Nephron progenitor cell (in vitro differentiated cells): ENCODE results near the gene IL9R.

ENCODE experiments used
- DNase-seq: peaks from one replicate; pipeline ENCODE4 v3.0.0; 2021
- H3K27ac Mint-ChIP-seq: 2 replicates; pipeline ENCODE4 v1.8.0; 2021; ENCODE audit warnings: mild to moderate bottlenecking, moderate library complexity, mixed read lengths
- H3K27me3 Mint-ChIP-seq: 2 replicates; pipeline ENCODE4 v1.8.0; 2021; ENCODE audit warnings: mild to moderate bottlenecking, low read depth, mixed read lengths; ENCODE audit not compliant: poor library complexity
- H3K36me3 Mint-ChIP-seq: 2 replicates; pipeline ENCODE4 v1.8.0; 2021; ENCODE audit warnings: low read depth, mixed read lengths
- H3K4me1 Mint-ChIP-seq: 2 replicates; pipeline ENCODE4 v1.8.0; 2021; ENCODE audit warnings: mixed read lengths
- H3K4me3 Mint-ChIP-seq: 2 replicates; pipeline ENCODE4 v1.8.0; 2021; ENCODE audit warnings: mild to moderate bottlenecking, moderate library complexity, mixed read lengths
- H3K9me3 Mint-ChIP-seq: 2 replicates; pipeline ENCODE4 v1.8.0; 2021; ENCODE audit warnings: mild to moderate bottlenecking, moderate library complexity, mixed read lengths
- CTCF ChIP-seq: fragments of 200-600 bp; sonication (generic); IDR thresholded peaks from 2 replicates; pipeline ENCODE4 v1.5.0; 2021; ENCODE audit warnings: antibody characterized with exemption

Gene IL9R, protein sequence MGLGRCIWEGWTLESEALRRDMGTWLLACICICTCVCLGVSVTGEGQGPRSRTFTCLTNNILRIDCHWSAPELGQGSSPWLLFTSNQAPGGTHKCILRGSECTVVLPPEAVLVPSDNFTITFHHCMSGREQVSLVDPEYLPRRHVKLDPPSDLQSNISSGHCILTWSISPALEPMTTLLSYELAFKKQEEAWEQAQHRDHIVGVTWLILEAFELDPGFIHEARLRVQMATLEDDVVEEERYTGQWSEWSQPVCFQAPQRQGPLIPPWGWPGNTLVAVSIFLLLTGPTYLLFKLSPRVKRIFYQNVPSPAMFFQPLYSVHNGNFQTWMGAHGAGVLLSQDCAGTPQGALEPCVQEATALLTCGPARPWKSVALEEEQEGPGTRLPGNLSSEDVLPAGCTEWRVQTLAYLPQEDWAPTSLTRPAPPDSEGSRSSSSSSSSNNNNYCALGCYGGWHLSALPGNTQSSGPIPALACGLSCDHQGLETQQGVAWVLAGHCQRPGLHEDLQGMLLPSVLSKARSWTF

GRCh38 chrX:155997436-155997835 is at the start of gene IL9R:
Gene IL9R, plus strand, starts transcription at chrX:155997696. Its CDS starts 64 bp downstream, at chrX:155997760.
- no peak for TF ChIP-seq CTCF
- no peaks in the 10 kb centered on the region for H3K4me1 Mint-ChIP-seq
- H3K36me3 Mint-ChIP-seq = no peaks in the 10 kb centered on the region
- DNase-seq = no peak
- H3K27ac Mint-ChIP-seq = no peak within 1 kb of the TSS
- peaks cover 59% of the 10 kb centered on the region for H3K9me3 Mint-ChIP-seq
- H3K4me3 Mint-ChIP-seq = no peak within 1 kb of the TSS
- H3K27me3 Mint-ChIP-seq = peaks cover 6% of the 10 kb centered on the region

DNA sequence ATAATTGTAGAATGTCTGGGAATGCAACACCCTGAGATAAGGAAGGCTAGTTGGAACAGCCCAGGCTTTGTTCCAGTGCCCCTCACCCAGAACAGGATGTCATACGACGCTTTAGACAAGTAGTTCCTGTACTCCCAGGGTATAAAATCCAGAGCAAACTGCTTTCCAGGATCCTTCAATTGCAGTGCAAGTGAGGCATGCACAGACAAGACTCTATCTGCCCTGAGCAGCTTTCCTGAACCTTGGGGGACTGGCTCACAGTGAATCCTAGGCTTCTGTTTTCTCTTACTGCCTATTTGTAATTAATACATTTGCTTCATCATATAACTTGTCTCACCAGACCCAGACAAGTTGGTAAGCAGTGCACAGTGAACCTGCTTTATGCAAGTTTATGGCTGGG is 48.4 kb upstream of the IL9R start:
- Mint-ChIP-seq H3K27me3 (peaks cover 4% of the 10 kb centered on the region), H3K36me3 (peaks cover 15% of the 10 kb centered on the region), H3K27ac (no peak overlapping the region), H3K9me3 (peaks cover 11% of the 10 kb centered on the region), H3K4me3 (no peak overlapping the region), H3K4me1 (no peaks in the 10 kb centered on the region)
- DNase-seq = no peak
- TF ChIP-seq CTCF = no peak

GRCh38 chrX:155951237-155951789 is 46.2 kb upstream of the IL9R start:
- Mint-ChIP-seq H3K27ac (no peak overlapping the region), H3K4me1 (no peaks in the 10 kb centered on the region), H3K36me3 (peaks cover under 1% of the 10 kb centered on the region), H3K27me3 (peaks cover 4% of the 10 kb centered on the region), H3K4me3 (no peak overlapping the region), H3K9me3 (peaks cover 11% of the 10 kb centered on the region)
- no peak for TF ChIP-seq CTCF
- DNase-seq = no peak

- H3K36me3 Mint-ChIP-seq = no peaks in the 10 kb centered on the region
These were observed 44.4 kb upstream of the IL9R start for GRCh38 chrX:155953055-155953454.

DNA sequence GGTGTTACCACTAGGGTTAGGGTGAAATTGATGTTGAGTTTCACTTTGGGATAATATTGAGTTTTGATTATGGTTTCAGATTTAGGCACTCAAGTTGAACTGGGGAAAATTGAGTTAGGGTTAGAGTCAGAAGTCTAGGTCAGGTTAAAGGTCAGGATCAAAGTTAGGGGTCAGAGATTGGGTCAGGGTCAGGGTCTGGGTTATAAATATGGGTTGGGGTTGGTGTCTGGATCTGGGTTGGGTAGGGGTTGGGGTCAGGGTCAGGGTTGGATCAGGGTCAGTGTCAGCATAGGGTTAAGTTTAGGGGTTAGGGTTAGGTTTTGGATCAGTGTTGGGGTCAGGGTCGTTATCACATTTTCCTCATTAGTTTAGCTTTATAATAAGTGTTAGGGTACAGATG is 42.7 kb upstream of the IL9R start:
- TF ChIP-seq CTCF = no peak
- Mint-ChIP-seq H3K27ac (no peak overlapping the region), H3K4me3 (no peak overlapping the region), H3K27me3 (peaks cover 4% of the 10 kb centered on the region), H3K4me1 (no peaks in the 10 kb centered on the region), H3K9me3 (peaks cover 26% of the 10 kb centered on the region), H3K36me3 (no peaks in the 10 kb centered on the region)
- DNase-seq = no peak

More at GRCh38 chrX:155953055-155953454, 44.4 kb upstream of the IL9R start:
- Mint-ChIP-seq H3K9me3 (peaks cover 21% of the 10 kb centered on the region), H3K4me1 (no peaks in the 10 kb centered on the region), H3K27ac (no peak overlapping the region), H3K27me3 (peaks cover 4% of the 10 kb centered on the region), H3K4me3 (no peak overlapping the region)
- no peak for TF ChIP-seq CTCF
- no peak for DNase-seq
